ENCODE data around the gene ADPRS.

GRCh38 chr1:36128905-36129206, 40.2 kb downstream of the ADPRS start:
- TF ChIP-seq CTCF (IDR thresholded peaks at IDR 0.05), result no peak
- TF ChIP-seq POLR2A (IDR thresholded peaks at IDR 0.05), result no peak
